Endothelial cell of umbilical vein (primary cell): ENCODE results near the gene DTD2. TPM values are rescaled to one million over a fixed set of nuclear protein-coding genes. Genes with fewer than 3 reads are reported as not detected.

ENCODE experiments used
- BruUV-seq: library from RNA; stranded (reverse); fragments of 400-500 nt; replicated peaks from 2 replicates; lab custom pipeline; 2021; lab: Mats Ljungman, UMichigan
- CTCF ChIA-PET: fragments of 300-600, 350-600 bp; sonication (Branson Sonifier 250); formaldehyde crosslinking; loops from one replicate; lab custom pipeline; 2021; ENCODE audit warnings: antibody characterized with exemption, inconsistent platforms; lab: Charles Lee
- POLR2A ChIA-PET: fragments of 300-600, 350-600 bp; sonication (Branson Sonifier 250); formaldehyde crosslinking; loops from one replicate; lab custom pipeline; 2021; ENCODE audit warnings: antibody characterized with exemption, inconsistent platforms; lab: Charles Lee
- DNase-seq: peaks from one replicate; pipeline ENCODE4 v3.0.0-alpha.2; 2011; ENCODE audit warnings: low read depth, low spot score
- FAIRE-seq: peaks from 2 replicates; lab custom pipeline; 2011; peaks lifted over from hg19 to GRCh38; lab: Jason Lieb, UNC
- H2AFZ ChIP-seq: 2 replicates; pipeline ENCODE4 v1.6.0; 2012; ENCODE audit warnings: low read depth, low read length, control low read depth, inconsistent platforms
- H3K27ac ChIP-seq: 2 replicates; pipeline ENCODE4 v1.5.1; 2011; ENCODE audit warnings: low read depth, mild to moderate bottlenecking, control low read depth, low read length, moderate library complexity; ENCODE audit not compliant: insufficient read depth
- H3K27me3 ChIP-seq, 2 experiments: 2 replicates each; pipeline versions ENCODE4 v1.6.0 to v1.6.1; 2011; ENCODE audit warnings: low read length in 2 of 2, mixed read lengths in 1 of 2; ENCODE audit not compliant: control insufficient read depth in 2 of 2, insufficient read depth in 2 of 2
- H3K36me3 ChIP-seq, 2 experiments: 2 replicates in 1 of 2; 3 replicates in 1 of 2; pipeline ENCODE4 v1.5.1; 2011; ENCODE audit warnings: low read length in 2 of 2, mild to moderate bottlenecking in 1 of 2, moderate library complexity in 1 of 2; ENCODE audit not compliant: control insufficient read depth in 2 of 2, insufficient read depth in 2 of 2; ENCODE audit errors: extremely low read depth in 1 of 2
- H3K4me1 ChIP-seq: 3 replicates; pipeline ENCODE4 v1.5.1; 2011; ENCODE audit warnings: mild to moderate bottlenecking, low read length; ENCODE audit not compliant: control insufficient read depth, insufficient read depth; ENCODE audit errors: extremely low read depth
- H3K4me2 ChIP-seq: 2 replicates; pipeline ENCODE4 v1.6.1; 2011; ENCODE audit warnings: low read length, control low read depth, mixed read lengths; ENCODE audit not compliant: insufficient read depth
- H3K4me3 ChIP-seq, 3 experiments: fragments of 200-600 bp in 1 of 3; sonication (generic), shearing (Covaris generic) in 1 of 3; replicated peaks in 1 of 3; 2 replicates each; pipeline ENCODE4 v1.5.1; 2011 to 2016; ENCODE audit warnings: control low read depth in 3 of 3, low read length in 3 of 3, mild to moderate bottlenecking in 2 of 3, inconsistent platforms in 1 of 3, low read depth in 1 of 3, moderate library complexity in 1 of 3; ENCODE audit not compliant: insufficient read depth in 1 of 3
- H3K79me2 ChIP-seq: 2 replicates; pipeline ENCODE4 v1.6.0; 2012; ENCODE audit warnings: low read length, inconsistent platforms; ENCODE audit not compliant: control insufficient read depth, insufficient read depth
- H3K9ac ChIP-seq: replicated peaks from 2 replicates; pipeline ENCODE3; 2011; ENCODE audit warnings: low read length, control low read depth; ENCODE audit not compliant: insufficient read depth; ENCODE audit errors: extremely low read depth
- H3K9me1 ChIP-seq: replicated peaks from 3 replicates; pipeline ENCODE4 v1.6.0; 2011; ENCODE audit warnings: mild to moderate bottlenecking, low read length; ENCODE audit not compliant: control insufficient read depth, insufficient read depth; ENCODE audit errors: extremely low read depth
- H3K9me3 ChIP-seq: replicated peaks from 2 replicates; pipeline ENCODE4 v1.5.1; 2012; ENCODE audit warnings: low read length, inconsistent platforms; ENCODE audit not compliant: control insufficient read depth, insufficient read depth
- H4K20me1 ChIP-seq: replicated peaks from 2 replicates; pipeline ENCODE3; 2011; ENCODE audit warnings: mild to moderate bottlenecking, low read length; ENCODE audit not compliant: control insufficient read depth, insufficient read depth; ENCODE audit errors: extremely low read depth
- FOS ChIP-seq: IDR thresholded peaks from 2 replicates; pipeline ENCODE4 v1.6.1; 2011; ENCODE audit warnings: mild to moderate bottlenecking, low read length, moderate library complexity, borderline replicate concordance; ENCODE audit not compliant: insufficient read depth
- GATA2 ChIP-seq: IDR thresholded peaks from 2 replicates; pipeline ENCODE4 v1.7.0; 2011; ENCODE audit warnings: low read depth, mild to moderate bottlenecking, moderate library complexity, mixed read lengths, low read length; ENCODE audit not compliant: insufficient read length, insufficient read depth
- JUN ChIP-seq: IDR thresholded peaks from 2 replicates; pipeline ENCODE4 v1.6.1; 2011; ENCODE audit warnings: borderline replicate concordance, low read depth; ENCODE audit not compliant: insufficient read length, insufficient read depth
- MAX ChIP-seq: IDR thresholded peaks from 2 replicates; pipeline ENCODE4 v1.6.1; 2011; ENCODE audit not compliant: insufficient read depth, insufficient read length
- MYC ChIP-seq: IDR thresholded peaks from one replicate; pipeline ENCODE4 v1.6.1; 2011; ENCODE audit warnings: mild to moderate bottlenecking, low read depth, low read length
- POLR2AphosphoS5 ChIP-seq: IDR thresholded peaks from 2 replicates; pipeline ENCODE4 v1.6.1; 2012; ENCODE audit warnings: low read depth, mild to moderate bottlenecking, control low read depth, low read length, moderate library complexity; ENCODE audit not compliant: insufficient read depth
- dilution Hi-C: fragments of 300-500 bp; cut with MboI; formaldehyde crosslinking; loops from one replicate; pipeline ENCODE4 v1.15.0; 2019; ENCODE audit warnings: low sequenced_read_pairs; ENCODE audit not compliant: extremely low pct_ligation_motif_present
- intact Hi-C: fragments of 100-400 bp; cut with micrococcal nuclease; formaldehyde crosslinking; loops from one replicate; pipeline ENCODE4 v1.10.0; 2022
- polyA plus RNA-seq, 4 experiments: library from polyadenylated mRNA; depleted of rRNA in 3 of 4; stranded (reverse) in 3 of 4; unstranded in 1 of 4; fragments of >200 nt; gene quantifications; 2 replicates each; pipeline versions ENCODE4 v1.2.1 to v1.2.3, GENCODE V29; 2011 to 2012; ENCODE audit warnings: missing spikeins in 1 of 4
- total RNA-seq: library from RNA; stranded (reverse); gene quantifications from 2 replicates; pipeline ENCODE4 v1.2.3, GENCODE V29; 2021

DTD2 gene
- total and polyA plus RNA-seq, 2 donors (not counting 3 experiments of a cell fraction or from before 2014, with no cell fraction given): 9.2 to 14.4 TPM

DNA sequence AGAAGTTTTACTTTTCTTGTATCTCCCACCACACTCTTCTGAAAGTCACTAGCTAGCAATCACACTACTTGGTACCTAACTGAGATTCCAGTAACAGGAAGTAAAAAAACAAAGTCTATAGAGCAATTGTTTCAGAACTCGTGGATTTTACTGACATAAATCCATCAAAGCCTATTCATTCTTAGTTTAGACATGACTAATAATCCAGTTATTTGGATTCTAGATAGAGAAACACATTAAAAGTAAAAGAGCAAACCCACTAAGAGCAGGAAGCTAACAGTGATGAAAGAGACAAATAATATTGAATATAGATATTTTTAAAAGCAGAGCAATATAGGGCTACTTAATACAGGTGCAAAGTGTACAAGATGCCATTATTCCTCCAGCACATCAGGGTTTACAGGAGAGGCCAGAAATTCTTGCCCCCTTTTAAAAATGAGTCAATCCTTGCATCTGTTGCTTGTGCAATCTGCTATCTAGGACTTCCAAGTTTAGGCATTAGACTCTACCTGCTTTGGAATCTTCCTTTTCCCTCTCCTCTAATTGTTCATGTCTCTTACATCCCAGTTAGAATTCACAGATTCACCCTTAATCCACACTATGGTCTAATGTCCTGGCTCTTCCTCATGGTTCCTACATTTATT lies 43.0 kb downstream of the DTD2 start:
- peak; percentile 58 for DNase-seq
- H4K20me1 ChIP-seq: no peaks in the 10 kb centered on the region
- dilution Hi-C loops (no loop called here), intact Hi-C loops (no loop called here)
- POLR2A ChIA-PET: no interaction called here
- TF ChIP-seq GATA2 (no peak), JUN (peak; percentile 70), FOS (peak; percentile 22)
- no peak for FAIRE-seq
- BruUV-seq: no TSS peak
- H3K4me2 ChIP-seq: peak overlapping the region; percentile 75
- H3K4me1 ChIP-seq: peaks cover 21% of the 10 kb centered on the region
- H3K27ac ChIP-seq: peak overlapping the region; percentile 45
- peak overlapping the region; percentile 16 for H3K9ac ChIP-seq
- H3K4me3 ChIP-seq: no peak overlapping the region
- H3K9me3 ChIP-seq: no peaks in the 10 kb centered on the region
- CTCF ChIA-PET: interaction anchor here (1.3 kb wide), 1 partner anchor 12 kb away, joined by 4 read pairs; no protein-coding TSS in a partner anchor
- H3K27me3 ChIP-seq: no peaks in the 10 kb centered on the region
- H3K79me2 ChIP-seq: peaks cover 43% of the 10 kb centered on the region
- H3K9me1 ChIP-seq: peaks cover 2% of the 10 kb centered on the region
- no peaks in the 10 kb centered on the region for H3K36me3 ChIP-seq
- H2AFZ ChIP-seq: no peak overlapping the region

GRCh38 chr14:31411218-31411727 lies 46.0 kb downstream of the DTD2 start:
- Histone ChIP-seq H3K4me3 (no peak overlapping the region), H3K79me2 (peaks cover 26% of the 10 kb centered on the region), H3K36me3 (no peaks in the 10 kb centered on the region), H3K27me3 (no peaks in the 10 kb centered on the region), H3K27ac (no peak overlapping the region), H3K9me3 (no peaks in the 10 kb centered on the region), H3K9ac (no peak overlapping the region), H3K4me1 (peaks cover 11% of the 10 kb centered on the region), H3K9me1 (peaks cover 2% of the 10 kb centered on the region), H4K20me1 (no peaks in the 10 kb centered on the region), H3K4me2 (no peak overlapping the region), H2AFZ (no peak overlapping the region)
- POLR2A ChIA-PET: no interaction called here
- BruUV-seq: no TSS peak
- CTCF ChIA-PET: no interaction called here
- intact Hi-C loops: no loop called here
- FAIRE-seq (no peak), DNase-seq (peak; percentile 53)
- dilution Hi-C loops: no loop called here
- TF ChIP-seq POLR2AphosphoS5 (no peak), MAX (no peak), MYC (no peak), FOS (no peak)
